ENCODE results near the gene CHD2.
A peak's percentile ranks its signal among the peaks of the same experiment; 100 is the strongest.
"Not testable (repeated sequence)": the region's sequence is repeated elsewhere in the genome, so short reads cannot be mapped to it uniquely, and the experiment has no call there.

CHD2 gene

GRCh38 chr15:92899948-92900730 lies at the start of gene CHD2:
Gene CHD2 (plus strand): TSS chr15:92900324. CDS start chr15:92901238, 914 bp downstream.
- DNase-seq (ENCODE audit: low read depth, low spot score), result no peak

- DNase-seq (ENCODE audit: low read depth, low spot score), result no peak
These were observed 46.9 kb upstream of the CHD2 start for GRCh38 chr15:92853222-92853621.

- no peak for DNase-seq (ENCODE audit: low read depth, low spot score)
These were observed 38.4 kb upstream of the CHD2 start for GRCh38 chr15:92861742-92862141.

DNA sequence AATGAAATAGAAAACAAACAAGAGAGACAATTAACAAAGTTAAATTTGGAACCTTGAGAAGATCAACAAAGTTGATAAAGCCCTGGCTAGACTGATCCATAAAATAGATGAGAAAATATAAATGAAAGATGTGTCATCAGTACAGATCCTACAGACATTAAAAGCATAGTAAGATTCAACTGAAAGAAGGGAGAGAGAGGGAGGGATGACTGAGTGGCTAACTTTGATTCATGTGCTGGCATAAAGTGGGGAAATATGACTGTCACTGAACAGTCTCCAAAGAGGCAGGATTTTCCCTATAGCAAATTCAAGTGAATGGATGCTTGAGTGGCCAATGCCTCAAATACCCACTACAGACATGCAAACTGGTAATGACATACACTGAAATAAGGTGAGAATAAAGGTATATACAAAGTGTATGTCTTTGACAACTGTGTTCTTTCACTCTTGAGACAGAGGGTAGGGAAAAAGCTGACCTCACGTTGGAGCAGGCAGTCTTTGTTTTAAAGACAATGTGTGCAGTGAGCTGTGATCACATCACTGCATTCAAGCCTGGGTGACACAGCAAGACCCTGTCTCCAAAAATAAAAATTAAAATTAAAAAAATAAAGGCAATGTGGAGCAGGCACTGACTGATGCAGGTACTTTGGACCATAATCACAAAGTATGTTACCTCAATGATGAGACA lies 35.9 kb upstream of the CHD2 start:
- DNase-seq (ENCODE audit: low read depth, low spot score), result no peak

GRCh38 chr15:92869263-92869940 lies 30.7 kb upstream of the CHD2 start:
- DNase-seq (ENCODE audit: low read depth, low spot score), result no peak

DNA sequence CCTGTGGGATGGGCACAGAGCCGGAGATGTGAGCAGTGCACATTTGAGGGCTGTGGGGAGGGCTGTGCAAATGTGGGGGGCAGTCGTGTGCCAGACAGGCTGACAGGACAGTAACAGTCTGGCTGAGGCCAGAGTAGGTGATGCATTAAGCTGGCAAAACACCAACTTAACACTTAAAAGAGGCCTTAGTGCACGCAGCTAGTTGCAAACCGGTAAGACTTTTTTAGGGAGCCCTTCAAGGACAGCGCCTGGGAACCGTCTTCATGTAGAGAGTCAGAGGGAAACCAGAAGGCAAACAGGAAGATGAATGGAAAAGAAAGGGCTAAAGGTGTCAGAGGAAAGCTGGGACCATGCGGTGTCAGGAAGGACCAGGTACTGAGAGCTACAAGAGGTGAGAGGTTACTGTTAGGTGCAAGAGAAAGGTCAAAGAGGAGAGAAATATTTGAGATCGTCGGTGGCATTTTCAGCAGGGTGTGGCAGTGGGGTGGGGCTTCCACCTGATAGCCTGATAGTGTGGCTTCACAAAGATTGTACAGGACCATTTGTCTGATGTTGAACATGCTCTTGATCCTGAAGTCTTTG lies 30.0 kb upstream of the CHD2 start:
- DNase-seq (ENCODE audit: low read depth, low spot score), result no peak

DNA sequence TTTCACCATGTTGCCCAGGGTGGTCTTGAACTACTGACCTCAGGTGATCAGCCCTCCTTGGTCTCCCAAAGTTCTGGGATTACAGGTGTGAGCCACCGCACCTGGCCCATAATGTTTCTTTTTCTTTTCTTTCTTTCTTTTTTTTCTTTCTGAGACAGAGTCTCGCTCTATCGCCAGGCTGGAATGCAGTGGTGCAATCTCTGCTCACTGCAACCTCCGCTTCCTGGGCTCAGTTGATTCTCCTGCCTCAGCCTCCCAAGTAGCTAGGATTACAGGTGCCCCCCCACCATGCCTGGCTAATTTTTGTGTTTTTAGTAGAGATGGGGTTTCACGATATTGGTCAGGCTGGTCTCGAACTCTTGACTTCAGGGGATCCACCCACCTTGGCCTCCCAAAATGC lies 27.2 kb upstream of the CHD2 start:
- DNase-seq (ENCODE audit: low read depth, low spot score), result not testable (repeated sequence)

DNA sequence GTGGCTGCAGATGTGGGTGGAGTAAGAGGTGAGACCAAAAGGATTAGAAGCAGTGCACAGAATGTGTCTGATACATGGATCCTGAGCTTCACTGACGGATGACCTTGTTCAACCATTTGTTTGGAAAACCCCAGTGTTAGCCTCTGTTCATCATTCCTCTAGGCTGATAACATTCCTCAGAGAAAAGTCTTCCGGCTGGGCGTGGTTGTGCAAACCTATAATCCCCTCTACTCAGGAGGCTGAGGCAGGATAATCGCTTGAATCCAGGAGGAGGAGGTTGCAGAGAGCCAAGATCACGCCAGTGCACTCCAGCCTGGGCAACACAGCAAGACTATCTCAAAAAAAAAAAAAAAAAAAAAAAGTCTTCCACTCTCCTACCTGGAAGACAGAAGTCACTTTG lies 23.1 kb upstream of the CHD2 start:
- DNase-seq (ENCODE audit: low read depth, low spot score), result no peak

DNA sequence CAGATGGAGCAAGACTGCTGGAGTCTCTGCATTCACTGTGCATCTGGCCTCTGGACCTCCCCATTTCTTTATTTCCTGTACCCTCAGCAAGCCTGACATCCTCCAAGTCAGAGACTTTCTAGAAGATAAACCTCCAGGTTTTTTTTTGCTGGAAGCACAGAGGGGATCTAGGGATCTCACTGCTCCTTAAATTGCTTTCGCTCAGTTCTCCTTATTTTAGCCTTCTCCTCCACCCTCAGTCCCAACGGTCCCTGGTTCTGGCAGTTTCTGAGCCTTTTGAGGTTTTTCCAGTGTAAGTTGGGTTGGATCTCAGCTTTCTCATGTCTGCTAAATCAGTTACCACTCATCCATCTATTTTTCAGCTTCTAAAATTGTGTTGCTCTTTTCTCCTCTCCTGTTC lies 22.7 kb upstream of the CHD2 start:
- DNase-seq (ENCODE audit: low read depth, low spot score), result no peak

DNA sequence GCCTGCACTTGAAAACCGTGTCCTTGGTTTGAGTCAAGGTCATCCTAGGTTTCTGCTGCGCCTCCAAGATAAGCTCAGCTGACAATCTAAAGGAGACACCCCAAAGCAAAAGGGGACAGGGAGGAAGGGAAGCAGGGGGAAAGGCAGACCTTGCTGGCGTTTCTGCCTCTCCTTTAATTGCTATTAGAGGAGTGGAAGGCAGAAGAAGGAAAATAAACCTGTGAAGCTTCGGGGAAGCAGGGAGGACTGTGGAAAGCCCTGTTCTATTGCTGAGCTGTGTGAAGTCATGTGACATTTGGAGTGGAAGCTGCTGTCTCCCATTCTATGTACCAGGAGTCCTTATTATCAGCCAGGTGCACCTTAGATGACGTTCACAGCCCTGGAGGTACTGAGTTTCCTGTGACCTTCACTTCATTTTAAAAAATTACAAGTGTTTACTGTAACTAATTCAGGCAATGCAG lies 21.5 kb upstream of the CHD2 start:
- no peak for DNase-seq (ENCODE audit: low read depth, low spot score)

DNA sequence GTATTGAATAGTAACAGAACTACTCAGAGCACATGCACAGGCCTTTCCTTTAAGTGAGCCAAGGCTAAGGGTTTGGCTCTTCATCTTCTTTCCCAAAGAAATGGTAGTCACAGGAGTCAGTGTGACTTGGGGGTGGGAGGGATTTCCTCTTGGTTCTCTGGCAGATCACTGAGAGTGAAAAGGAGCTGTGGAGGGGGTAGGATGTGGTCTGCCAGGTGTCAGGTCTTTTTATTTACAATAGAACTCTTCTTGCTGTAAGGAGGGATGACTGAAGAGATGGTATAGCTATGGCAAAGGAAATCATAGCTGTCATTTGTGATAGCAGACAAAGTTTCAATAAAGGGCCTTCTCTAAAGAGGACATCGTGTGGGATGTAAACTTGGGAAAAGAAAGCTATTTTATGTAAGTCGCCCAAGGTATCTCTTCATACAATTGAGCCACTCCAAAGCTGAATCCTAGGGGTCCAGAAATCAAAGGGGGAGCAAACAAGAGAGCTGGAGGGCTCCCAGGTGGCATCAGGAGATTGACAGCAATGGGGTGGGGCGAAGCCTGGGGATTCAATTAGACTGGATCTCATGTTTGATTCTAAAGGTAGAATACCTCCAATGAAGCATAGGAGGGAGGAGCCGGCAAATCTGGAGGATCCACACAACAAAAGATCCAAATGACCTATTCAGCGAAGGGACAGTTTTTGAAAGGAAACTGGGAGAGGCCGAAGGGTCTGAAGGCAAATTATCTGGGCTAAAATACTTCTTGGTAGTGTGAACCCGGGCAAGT lies 20.0 kb upstream of the CHD2 start:
- DNase-seq (ENCODE audit: low read depth, low spot score), result no peak

DNA sequence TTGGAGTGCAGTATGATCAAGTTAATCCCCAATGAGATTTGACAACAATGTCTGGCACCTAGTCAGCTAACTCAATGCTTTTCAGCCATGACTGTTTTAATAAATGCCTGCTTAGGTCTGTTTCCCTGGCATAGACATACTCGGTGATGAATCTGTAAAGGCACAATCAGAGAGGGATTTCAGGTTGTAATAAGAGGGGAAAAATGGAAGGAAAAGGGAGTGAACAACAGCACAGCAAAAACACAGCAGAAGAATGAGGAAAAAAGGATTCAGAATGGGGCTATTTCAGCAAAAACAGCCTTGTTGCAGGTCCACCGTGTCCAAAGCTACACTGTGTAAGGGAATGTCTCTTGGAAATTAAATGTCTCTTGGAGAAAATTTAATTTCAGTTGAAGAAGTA lies 19.3 kb upstream of the CHD2 start:
- no peak for DNase-seq (ENCODE audit: low read depth, low spot score)

- no peak for DNase-seq (ENCODE audit: low read depth, low spot score)
These were observed 18.8 kb upstream of the CHD2 start for GRCh38 chr15:92881211-92881754.

- DNase-seq (ENCODE audit: low read depth, low spot score), result peak; percentile 89
These were observed 18.1 kb upstream of the CHD2 start for GRCh38 chr15:92881802-92882696.

GRCh38 chr15:92882697-92883162 lies 17.4 kb upstream of the CHD2 start:
- DNase-seq (ENCODE audit: low read depth, low spot score), result no peak

DNA sequence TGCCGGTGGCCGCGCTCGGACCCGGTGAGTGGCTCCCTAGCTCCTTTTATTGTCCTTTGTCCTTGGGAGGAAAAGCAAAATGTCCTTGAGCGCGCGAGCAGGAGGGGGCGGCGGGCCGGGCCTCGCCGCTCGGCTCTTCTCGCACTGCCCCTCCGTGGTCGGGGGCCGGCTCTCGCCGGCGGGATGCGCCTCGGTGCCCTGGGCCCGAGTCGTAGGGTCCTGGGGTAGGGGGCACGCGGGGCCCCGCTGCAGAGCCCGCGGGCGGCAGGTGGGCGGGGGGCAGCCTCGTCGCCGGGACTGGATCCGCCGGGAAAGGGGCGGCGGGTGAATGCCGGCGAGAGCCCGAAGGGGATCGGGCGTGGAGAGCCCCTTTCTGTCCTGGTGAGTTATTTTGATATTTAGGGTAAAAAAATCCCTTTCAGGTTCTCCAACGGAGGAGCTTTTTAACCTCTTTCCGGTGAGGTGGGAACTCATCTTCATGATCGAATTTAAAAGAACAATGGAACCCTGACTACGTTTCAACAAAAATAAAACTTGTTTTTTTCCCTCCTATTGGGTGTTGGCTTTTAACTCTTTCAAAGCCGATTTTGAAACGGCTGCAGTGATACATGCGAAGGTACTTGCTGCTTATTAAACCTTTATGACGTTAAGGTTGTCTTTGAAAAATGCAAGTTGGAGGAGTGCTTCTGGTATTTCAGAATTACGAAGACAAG lies 16.8 kb upstream of the CHD2 start:
- DNase-seq (ENCODE audit: low read depth, low spot score), result no peak

GRCh38 chr15:92883876-92884435 lies 16.2 kb upstream of the CHD2 start:
- no peak for DNase-seq (ENCODE audit: low read depth, low spot score)

DNA sequence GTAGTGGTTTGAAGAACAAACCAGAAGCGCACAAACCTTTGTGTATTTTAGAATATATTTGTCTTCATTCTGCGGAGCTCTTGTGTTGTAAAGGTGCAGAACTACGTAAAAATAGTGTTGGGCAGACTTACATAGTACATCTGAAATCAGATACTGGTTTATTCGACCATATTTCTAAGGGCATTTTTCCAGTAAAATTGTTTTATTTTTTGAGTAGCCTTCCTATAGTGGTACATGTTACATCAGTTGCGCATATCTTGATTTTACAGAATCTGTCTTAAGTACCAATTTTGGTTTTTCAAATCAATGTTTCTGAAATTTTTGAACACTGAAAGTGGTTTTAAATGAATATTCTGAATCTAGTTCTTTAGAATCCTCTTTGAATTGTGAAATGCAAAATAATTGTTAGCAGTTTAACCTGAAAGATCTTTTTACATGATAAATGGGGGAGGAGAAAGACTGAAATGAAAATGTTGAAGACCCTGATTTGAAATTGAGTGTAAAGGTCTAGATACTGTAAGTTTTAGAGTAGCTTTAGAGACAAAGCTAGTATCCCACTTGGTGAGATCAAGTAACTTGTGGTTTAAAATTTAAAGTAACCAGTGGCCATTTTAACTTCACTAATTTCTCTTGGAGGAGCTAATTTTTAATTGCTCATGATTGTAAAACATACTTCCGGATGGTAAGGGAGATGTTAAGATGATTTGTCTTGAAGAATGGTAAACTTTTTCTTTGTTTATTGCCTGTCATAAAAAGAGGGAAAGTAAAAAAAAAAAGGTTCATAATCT lies 15.5 kb upstream of the CHD2 start:
- no peak for DNase-seq (ENCODE audit: low read depth, low spot score)

All from activated naive CD8-positive, alpha-beta T cell treated with anti-CD3 and anti-CD28 coated beads, Interleukin-2, amount 50 U/mL, for 16 hours (primary cell).